Upper lobe of left lung (tissue), 6 donors: ENCODE measurements around the gene GNAZ. TPM values are rescaled to one million over a fixed set of nuclear protein-coding genes. Genes with fewer than 3 reads are reported as not detected.

Experiments
- ATAC-seq, 2 donors: fragments of 200-7000 bp; cut with Tn5 transposase; one replicate each; pipeline ENCODE4 v1.9.1; 2022; ENCODE audit warnings: mild to moderate bottlenecking in 2 of 2, moderate library complexity in 2 of 2; ENCODE audit not compliant: low FRiP score in 2 of 2
- DNase-seq, 2 donors: peaks; one replicate each; pipeline ENCODE4 v3.0.0-alpha.2; 2019 to 2020
- H3K27ac ChIP-seq, 4 donors: fragments of 200-600 bp; sonication (generic); one replicate each; pipeline ENCODE4 v1.5.1; 2016 to 2019
- H3K27me3 ChIP-seq, 4 donors: fragments of 200-600 bp; sonication (generic); one replicate each; pipeline ENCODE4 v1.5.1; 2017 to 2019
- H3K36me3 ChIP-seq, 4 donors: fragments of 200-600 bp; sonication (generic); one replicate each; pipeline ENCODE4 v1.5.1; 2016 to 2019
- H3K4me1 ChIP-seq, 4 donors: fragments of 200-600 bp; sonication (generic); one replicate each; pipeline ENCODE4 v1.5.1; 2018 to 2019
- H3K4me3 ChIP-seq, 4 donors: fragments of 200-600 bp; sonication (generic); one replicate each; pipeline ENCODE4 v1.5.1; 2017 to 2019; ENCODE audit warnings: mild to moderate bottlenecking in 2 of 4, moderate library complexity in 1 of 4
- H3K9me3 ChIP-seq, 4 donors: fragments of 200-600 bp; sonication (generic); one replicate each; pipeline ENCODE4 v1.5.1; 2018 to 2019
- EP300 ChIP-seq, 4 donors: sonication (generic); formaldehyde crosslinking; IDR thresholded peaks; one replicate each; pipeline ENCODE4 v1.5.1; 2017; ENCODE audit warnings: antibody characterized with exemption in 4 of 4, control low read depth in 2 of 4
- POLR2A ChIP-seq, 4 donors: fragments of 450-650 bp; IDR thresholded peaks; one replicate each; pipeline ENCODE4 v1.5.1; 2016 to 2017; ENCODE audit warnings: antibody characterized with exemption in 4 of 4, mild to moderate bottlenecking in 2 of 4
- POLR2AphosphoS5 ChIP-seq, 2 donors: sonication (generic); formaldehyde crosslinking; IDR thresholded peaks; one replicate each; pipeline ENCODE4 v1.5.1; 2017; ENCODE audit warnings: antibody characterized with exemption in 2 of 2
- WGBS, 2 donors: methylation state at CpG; one replicate each; pipeline ENCODE4 v1.1.5; 2017 to 2018; 5-methylcytosine and 5-hydroxymethylcytosine counted together
- small RNA-seq, 4 donors: library from RNA; depleted of rRNA; stranded (forward); fragments of <200 nt; gene quantifications; one replicate each; pipeline ENCODE3, GENCODE V24; 2016
- total RNA-seq, 6 donors: library from RNA; depleted of rRNA in 4 of 6; stranded (reverse); fragments of >200 nt in 4 of 6; gene quantifications; one replicate each; pipeline versions ENCODE4 v1.1.0 to v1.2.1, GENCODE V29; 2016 to 2021
- TF ChIP-seq, protein P1 (sequence below), 6 experiments: fragments of 450-650 bp in 4 of 6; fragments of 200-600 bp in 2 of 6; sonication (generic) in 2 of 6; IDR thresholded peaks; one replicate each; pipeline ENCODE4 v1.5.1; 2016 to 2019; ENCODE audit warnings: antibody characterized with exemption in 6 of 6
- donor health status: DM: no; HTN: no; CAD: no; lungs with moderate emphysema.
- donor health status: DM: no; HTN: yes; CAD: no; lungs with severe emphysema.

Gene GNAZ
- total RNA-seq, 6 donors from 2014 or later, result 0.80 to 7.3 (median 2.7) TPM; not detected in 1

DNA sequence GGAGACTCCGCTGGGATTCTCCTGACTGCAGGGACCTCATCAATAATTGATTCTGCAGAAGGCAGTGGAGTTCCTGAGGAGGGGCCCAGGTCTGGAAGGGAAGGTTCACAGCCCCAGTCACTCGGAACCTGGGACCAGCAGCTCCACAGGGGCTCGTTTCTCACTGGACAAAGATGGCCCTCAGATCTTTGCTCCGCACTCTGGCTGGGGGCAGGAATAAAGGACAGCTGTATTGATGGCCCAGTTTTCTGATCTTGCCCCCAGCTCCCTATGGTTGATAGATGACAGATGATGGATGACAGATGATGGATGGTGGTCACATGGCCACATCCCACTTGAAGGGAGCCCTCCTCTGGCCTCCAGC lies 98.7 kb downstream of the GNAZ start:
- H3K9me3 ChIP-seq, result no peaks in the 10 kb centered on the region
- DNase-seq, result no peak
- 70 to 100% methylated on average over 2 to 4 of the region's 4 CpGs for WGBS, 2 donors
- H3K36me3 ChIP-seq, result no peaks in the 10 kb centered on the region
- no peak for ATAC-seq
- no peak overlapping the region for H3K27ac ChIP-seq
- no peak overlapping the region for H3K4me3 ChIP-seq
- H3K27me3 ChIP-seq, result no peaks in the 10 kb centered on the region
- H3K4me1 ChIP-seq, result peaks cover under 1 to 7% (median 4%) of the 10 kb centered on the region in 4 donors
- TF ChIP-seq EP300 (IDR thresholded peaks at IDR 0.05) (no peak), POLR2A (IDR thresholded peaks at IDR 0.05) (no peak), POLR2AphosphoS5 (IDR thresholded peaks at IDR 0.05) (no peak)
- TF ChIP-seq, protein P1, sequence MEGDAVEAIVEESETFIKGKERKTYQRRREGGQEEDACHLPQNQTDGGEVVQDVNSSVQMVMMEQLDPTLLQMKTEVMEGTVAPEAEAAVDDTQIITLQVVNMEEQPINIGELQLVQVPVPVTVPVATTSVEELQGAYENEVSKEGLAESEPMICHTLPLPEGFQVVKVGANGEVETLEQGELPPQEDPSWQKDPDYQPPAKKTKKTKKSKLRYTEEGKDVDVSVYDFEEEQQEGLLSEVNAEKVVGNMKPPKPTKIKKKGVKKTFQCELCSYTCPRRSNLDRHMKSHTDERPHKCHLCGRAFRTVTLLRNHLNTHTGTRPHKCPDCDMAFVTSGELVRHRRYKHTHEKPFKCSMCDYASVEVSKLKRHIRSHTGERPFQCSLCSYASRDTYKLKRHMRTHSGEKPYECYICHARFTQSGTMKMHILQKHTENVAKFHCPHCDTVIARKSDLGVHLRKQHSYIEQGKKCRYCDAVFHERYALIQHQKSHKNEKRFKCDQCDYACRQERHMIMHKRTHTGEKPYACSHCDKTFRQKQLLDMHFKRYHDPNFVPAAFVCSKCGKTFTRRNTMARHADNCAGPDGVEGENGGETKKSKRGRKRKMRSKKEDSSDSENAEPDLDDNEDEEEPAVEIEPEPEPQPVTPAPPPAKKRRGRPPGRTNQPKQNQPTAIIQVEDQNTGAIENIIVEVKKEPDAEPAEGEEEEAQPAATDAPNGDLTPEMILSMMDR (IDR thresholded peaks at IDR 0.05), result no peak

Small RNAs within 50 kb of the gene (small RNA-seq; reads per million reads assigned to genes)
- gene RF00017 (0 reads per million in 4 donors), gene RF00066 (0 reads per million in 4 donors)

Other genes with a start within 250 kb of the GNAZ start
- gene IGLL5, start 182.7 kb upstream of the GNAZ start, total RNA-seq, result 10 to 100 TPM in 4 of 6 donors, 1 to 10 TPM in 2; 4.3 to 58.5 (median 21.5) TPM
- gene RSPH14, start 71.5 kb downstream of the GNAZ start, total RNA-seq, result 1 to 10 TPM in 5 of 6 donors, not detected in 1; 1.1 to 5.2 (median 2.7) TPM
- gene RAB36, start 75.0 kb downstream of the GNAZ start, total RNA-seq, result 10 to 100 TPM in 1 of 6 donors, 1 to 10 TPM in 5; 2.6 to 17.5 (median 8.4) TPM
- 100 to 1,000 TPM in 1 of 6 donors, 10 to 100 TPM in 5; 47.1 to 105 (median 68.6) TPM for gene BCR, start 110.0 kb downstream of the GNAZ start, total RNA-seq